Measurements from ENCODE around the gene GRK5.

Gene GRK5

GRCh38 chr10:119495545-119495944 lies 288.2 kb downstream of the GRK5 start:
- Histone ChIP-seq H3K4me3 (ENCODE audit: low read depth, low read length) (no peak overlapping the region), H3K27ac (no peak overlapping the region)
- no peak for TF ChIP-seq CTCF (IDR thresholded peaks at IDR 0.05)

GRCh38 chr10:119496273-119496672 lies 288.9 kb downstream of the GRK5 start:
- Histone ChIP-seq H2AFZ (no peak overlapping the region), H3K4me1 (no peaks in the 10 kb centered on the region), H3K36me3 (ENCODE audit: control insufficient read depth, insufficient read depth, low read length) (no peaks in the 10 kb centered on the region), H3K4me3 (ENCODE audit: low read depth, low read length) (no peak overlapping the region), H3K27ac (no peak overlapping the region), H3K79me2 (no peaks in the 10 kb centered on the region), H3K4me2 (ENCODE audit: low read length) (no peak overlapping the region), H3K9ac (no peak overlapping the region), H3K9me3 (ENCODE audit: control insufficient read depth, low read length) (no peaks in the 10 kb centered on the region), H3K27me3 (ENCODE audit: control insufficient read depth, insufficient read depth, low read length) (no peaks in the 10 kb centered on the region)
- no peak for TF ChIP-seq CTCF (IDR thresholded peaks at IDR 0.05)

More at GRCh38 chr10:119495545-119495944, 288.2 kb downstream of the GRK5 start:
- H3K36me3 ChIP-seq (ENCODE audit: control insufficient read depth, insufficient read depth, low read length): no peaks in the 10 kb centered on the region
- H2AFZ ChIP-seq: no peak overlapping the region
- no peaks in the 10 kb centered on the region for H3K9me3 ChIP-seq (ENCODE audit: control insufficient read depth, low read length)
- no peak overlapping the region for H3K9ac ChIP-seq
- no peaks in the 10 kb centered on the region for H3K4me1 ChIP-seq
- no peak overlapping the region for H3K4me2 ChIP-seq (ENCODE audit: low read length)
- no peaks in the 10 kb centered on the region for H3K79me2 ChIP-seq
- no peaks in the 10 kb centered on the region for H3K27me3 ChIP-seq (ENCODE audit: control insufficient read depth, insufficient read depth, low read length)

GRCh38 chr10:119497243-119497642 lies 289.9 kb downstream of the GRK5 start:
- Histone ChIP-seq H3K9me3 (ENCODE audit: control insufficient read depth, low read length) (no peaks in the 10 kb centered on the region), H3K27ac (no peak overlapping the region), H3K36me3 (ENCODE audit: control insufficient read depth, insufficient read depth, low read length) (no peaks in the 10 kb centered on the region), H3K79me2 (no peaks in the 10 kb centered on the region), H2AFZ (no peak overlapping the region), H3K9ac (no peak overlapping the region), H3K4me3 (ENCODE audit: low read depth, low read length) (no peak overlapping the region), H3K4me2 (ENCODE audit: low read length) (no peak overlapping the region), H3K27me3 (ENCODE audit: control insufficient read depth, insufficient read depth, low read length) (no peaks in the 10 kb centered on the region), H3K4me1 (no peaks in the 10 kb centered on the region)
- no peak for TF ChIP-seq CTCF (IDR thresholded peaks at IDR 0.05)

- Histone ChIP-seq H3K4me3 (ENCODE audit: low read depth, low read length) (no peak overlapping the region), H3K4me1 (no peaks in the 10 kb centered on the region), H2AFZ (no peak overlapping the region), H3K9me3 (ENCODE audit: control insufficient read depth, low read length) (no peaks in the 10 kb centered on the region), H3K36me3 (ENCODE audit: control insufficient read depth, insufficient read depth, low read length) (no peaks in the 10 kb centered on the region), H3K27ac (no peak overlapping the region), H3K4me2 (ENCODE audit: low read length) (no peak overlapping the region), H3K9ac (no peak overlapping the region), H3K79me2 (no peaks in the 10 kb centered on the region), H3K27me3 (ENCODE audit: control insufficient read depth, insufficient read depth, low read length) (no peaks in the 10 kb centered on the region)
- TF ChIP-seq CTCF (IDR thresholded peaks at IDR 0.05): no peak
Measured at GRCh38 chr10:119498889-119499676, 291.7 kb downstream of the GRK5 start.

- no peak overlapping the region for H3K4me2 ChIP-seq (ENCODE audit: low read length)
- H3K79me2 ChIP-seq: no peaks in the 10 kb centered on the region
- no peaks in the 10 kb centered on the region for H3K4me1 ChIP-seq
- H2AFZ ChIP-seq: no peak overlapping the region
- H3K27ac ChIP-seq: no peak overlapping the region
- TF ChIP-seq CTCF (IDR thresholded peaks at IDR 0.05): no peak
- no peaks in the 10 kb centered on the region for H3K36me3 ChIP-seq (ENCODE audit: control insufficient read depth, insufficient read depth, low read length)
- H3K4me3 ChIP-seq (ENCODE audit: low read depth, low read length): no peak overlapping the region
- no peaks in the 10 kb centered on the region for H3K9me3 ChIP-seq (ENCODE audit: control insufficient read depth, low read length)
- no peak overlapping the region for H3K9ac ChIP-seq
- H3K27me3 ChIP-seq (ENCODE audit: control insufficient read depth, insufficient read depth, low read length): no peaks in the 10 kb centered on the region
Measured at GRCh38 chr10:119499677-119500002, 292.3 kb downstream of the GRK5 start.
